Neural crest cell (in vitro differentiated cells): ENCODE results near the gene TMEM108. TPM values are rescaled to one million over a fixed set of nuclear protein-coding genes. Genes with fewer than 3 reads are reported as not detected.

Experiments used
- DNase-seq: peaks from one replicate; pipeline ENCODE4 v3.0.0; 2021; ENCODE audit warnings: low read depth, mixed read lengths, low spot score
- H3K27ac Mint-ChIP-seq: one replicate; pipeline ENCODE4 v1.8.0; 2021; ENCODE audit warnings: mild to moderate bottlenecking, mixed read lengths; ENCODE audit not compliant: unreplicated experiment
- H3K27me3 Mint-ChIP-seq: 2 replicates; pipeline ENCODE4 v1.8.0; 2021; ENCODE audit warnings: low read depth, mild to moderate bottlenecking, mixed read lengths
- H3K36me3 Mint-ChIP-seq: 2 replicates; pipeline ENCODE4 v1.8.0; 2021; ENCODE audit warnings: low read depth, mild to moderate bottlenecking, mixed read lengths
- H3K4me1 Mint-ChIP-seq: 2 replicates; pipeline ENCODE4 v1.8.0; 2021; ENCODE audit warnings: mixed read lengths
- H3K4me3 Mint-ChIP-seq: one replicate; pipeline ENCODE4 v1.8.0; 2021; ENCODE audit warnings: mild to moderate bottlenecking, mixed read lengths
- H3K9me3 Mint-ChIP-seq: 2 replicates; pipeline ENCODE4 v1.8.0; 2021; ENCODE audit warnings: mixed read lengths
- CTCF ChIP-seq: fragments of 200-600 bp; sonication (generic); conservative IDR thresholded peaks from 2 replicates; pipeline ENCODE4 v1.5.0; 2021; ENCODE audit warnings: antibody characterized with exemption, mild to moderate bottlenecking
- total RNA-seq: library from RNA; stranded (reverse); gene quantifications from 2 replicates; pipeline ENCODE4 v1.2.1, GENCODE V29; 2021

TMEM108 gene
- total RNA-seq, 1 donor from 2014 or later = 5.8 TPM

DNA sequence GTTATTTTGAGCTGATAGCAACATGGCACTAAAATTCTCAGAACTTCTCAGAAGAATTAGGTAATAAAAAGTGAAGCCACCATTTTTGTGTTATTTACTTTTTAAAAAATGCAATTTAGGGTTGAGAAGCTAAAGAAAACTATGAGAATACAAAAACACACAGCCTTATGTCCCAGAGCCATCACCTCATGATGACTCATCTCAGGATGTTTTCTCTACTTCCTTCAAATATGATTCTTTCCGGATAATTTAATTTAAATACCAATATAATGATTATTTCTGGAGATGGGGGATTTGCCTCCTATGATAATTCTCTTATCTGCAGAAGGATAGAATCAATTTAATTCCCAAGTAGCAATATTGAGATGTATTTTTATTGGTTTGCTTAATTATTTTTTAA lies 256.1 kb downstream of the TMEM108 start:
- DNase-seq = no peak
- H3K4me1 Mint-ChIP-seq = peaks cover 4% of the 10 kb centered on the region
- H3K9me3 Mint-ChIP-seq = no peaks in the 10 kb centered on the region
- no peak overlapping the region for H3K27ac Mint-ChIP-seq
- H3K4me3 Mint-ChIP-seq = no peak overlapping the region
- H3K36me3 Mint-ChIP-seq = no peaks in the 10 kb centered on the region
- no peaks in the 10 kb centered on the region for H3K27me3 Mint-ChIP-seq
- no peak for TF ChIP-seq CTCF

DNA sequence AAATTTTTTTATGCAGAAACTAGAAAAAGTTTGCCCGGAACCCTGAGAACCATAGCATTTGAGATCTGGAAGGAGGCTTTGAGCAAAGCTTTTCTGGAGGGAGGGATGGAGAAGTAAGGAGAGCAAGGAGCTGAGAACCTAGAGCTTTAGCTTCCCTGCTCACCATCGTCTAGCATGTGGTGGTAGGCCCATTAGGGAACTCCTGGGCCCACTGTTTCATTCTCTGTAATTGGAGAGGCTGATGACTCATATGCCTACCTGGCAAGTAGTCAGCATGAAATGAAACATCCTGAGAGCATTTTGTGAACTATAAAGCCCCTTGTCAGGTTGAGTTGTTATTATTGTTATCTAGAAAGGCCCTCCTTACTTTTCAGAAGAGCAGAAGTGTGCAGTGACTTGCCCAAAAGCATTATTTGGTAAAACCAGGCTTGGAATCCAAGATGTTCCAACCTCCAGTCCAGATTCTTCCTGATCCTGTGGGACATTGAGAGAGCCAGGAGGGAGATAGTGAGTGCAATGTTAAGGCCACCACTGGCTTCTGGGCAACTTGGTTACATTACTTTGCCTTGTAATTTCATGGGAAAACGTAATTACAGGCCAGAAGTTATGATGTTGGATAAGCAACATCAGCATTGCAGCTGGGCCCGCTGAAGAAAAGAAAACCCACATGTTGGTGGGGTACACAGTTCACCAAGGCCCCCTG lies 257.2 kb downstream of the TMEM108 start:
- peaks cover 13% of the 10 kb centered on the region for H3K4me1 Mint-ChIP-seq
- no peak overlapping the region for H3K4me3 Mint-ChIP-seq
- H3K27me3 Mint-ChIP-seq = no peaks in the 10 kb centered on the region
- no peaks in the 10 kb centered on the region for H3K36me3 Mint-ChIP-seq
- H3K9me3 Mint-ChIP-seq = no peaks in the 10 kb centered on the region
- H3K27ac Mint-ChIP-seq = no peak overlapping the region
- no peak for DNase-seq
- no peak for TF ChIP-seq CTCF

- Mint-ChIP-seq H3K4me1 (peaks cover 21% of the 10 kb centered on the region), H3K36me3 (no peaks in the 10 kb centered on the region), H3K27ac (no peak overlapping the region), H3K27me3 (no peaks in the 10 kb centered on the region), H3K9me3 (no peaks in the 10 kb centered on the region), H3K4me3 (no peak overlapping the region)
- TF ChIP-seq CTCF = no peak
- no peak for DNase-seq
These were observed 258.0 kb downstream of the TMEM108 start for GRCh38 chr3:133295944-133296917.

- Mint-ChIP-seq H3K9me3 (no peaks in the 10 kb centered on the region), H3K4me3 (no peak overlapping the region), H3K4me1 (peaks cover 22% of the 10 kb centered on the region), H3K27ac (no peak overlapping the region), H3K36me3 (no peaks in the 10 kb centered on the region), H3K27me3 (no peaks in the 10 kb centered on the region)
- no peak for DNase-seq
- no peak for TF ChIP-seq CTCF
These were observed 258.8 kb downstream of the TMEM108 start for GRCh38 chr3:133296981-133297380.

DNA sequence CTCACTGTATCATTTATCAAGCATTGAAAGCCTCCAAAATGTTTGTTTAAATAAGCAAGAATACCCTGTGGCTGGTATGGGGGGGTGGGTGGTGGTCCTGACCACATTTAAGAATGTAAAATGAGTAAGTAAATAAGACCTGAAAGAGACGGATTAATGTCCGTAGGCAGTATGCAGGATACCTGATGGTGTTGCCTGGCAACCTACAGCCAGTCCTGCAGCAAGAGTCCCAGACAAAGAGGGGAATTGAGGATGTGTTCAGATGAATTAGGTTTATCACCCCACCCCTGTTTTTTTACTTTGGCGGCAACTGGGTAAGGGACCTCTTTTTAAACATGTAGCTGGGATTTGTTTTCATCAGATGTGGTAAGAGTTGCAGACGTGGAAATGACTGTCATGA lies 261.9 kb downstream of the TMEM108 start:
- no peak for TF ChIP-seq CTCF
- H3K27ac Mint-ChIP-seq = no peak overlapping the region
- no peaks in the 10 kb centered on the region for H3K9me3 Mint-ChIP-seq
- H3K27me3 Mint-ChIP-seq = no peaks in the 10 kb centered on the region
- no peak overlapping the region for H3K4me3 Mint-ChIP-seq
- DNase-seq = no peak
- peaks cover 2% of the 10 kb centered on the region for H3K36me3 Mint-ChIP-seq
- peaks cover 22% of the 10 kb centered on the region for H3K4me1 Mint-ChIP-seq
